MM.1S (cell line): Measurements from ENCODE around the gene WWTR1.

Source experiments
- EZH2 ChIP-seq: fragments of 300-600 bp; sonication (generic); optimal IDR thresholded peaks from 2 replicates; pipeline ENCODE3; 2017; ENCODE audit warnings: low read depth, mild to moderate bottlenecking, antibody characterized with exemption, low read length, mixed read lengths
- EZH2phosphoT487 ChIP-seq: fragments of 300-600 bp; sonication (generic); IDR thresholded peaks from 2 replicates; pipeline ENCODE4 v1.6.1; 2018; ENCODE audit warnings: antibody characterized with exemption, low read length
- TF ChIP-seq, protein P1 (sequence below): fragments of 300-600 bp; sonication (generic); IDR thresholded peaks from 2 replicates; pipeline ENCODE4 v1.5.1; 2016; ENCODE audit warnings: antibody characterized with exemption, low read length, mixed read lengths

DNA sequence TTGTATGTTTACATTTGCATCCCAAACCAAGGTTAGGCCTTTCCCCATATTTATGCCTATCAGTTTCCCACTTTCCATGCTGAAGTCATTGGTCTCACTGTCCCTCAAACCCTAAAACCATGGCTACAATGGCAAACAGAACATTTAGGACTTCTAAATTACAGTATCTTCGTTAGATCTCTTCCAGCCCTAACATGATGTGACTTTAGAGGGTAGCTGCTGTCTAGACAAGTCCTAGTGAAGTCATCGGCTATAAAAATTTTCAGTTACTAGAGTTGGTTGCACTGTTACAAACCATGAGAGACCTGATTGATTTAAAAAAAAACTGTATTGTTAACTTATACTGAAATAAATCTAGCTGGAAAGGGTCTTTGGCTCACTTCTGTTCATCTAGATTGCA lies 128.7 kb downstream of the WWTR1 start:
- TF ChIP-seq, protein P1, sequence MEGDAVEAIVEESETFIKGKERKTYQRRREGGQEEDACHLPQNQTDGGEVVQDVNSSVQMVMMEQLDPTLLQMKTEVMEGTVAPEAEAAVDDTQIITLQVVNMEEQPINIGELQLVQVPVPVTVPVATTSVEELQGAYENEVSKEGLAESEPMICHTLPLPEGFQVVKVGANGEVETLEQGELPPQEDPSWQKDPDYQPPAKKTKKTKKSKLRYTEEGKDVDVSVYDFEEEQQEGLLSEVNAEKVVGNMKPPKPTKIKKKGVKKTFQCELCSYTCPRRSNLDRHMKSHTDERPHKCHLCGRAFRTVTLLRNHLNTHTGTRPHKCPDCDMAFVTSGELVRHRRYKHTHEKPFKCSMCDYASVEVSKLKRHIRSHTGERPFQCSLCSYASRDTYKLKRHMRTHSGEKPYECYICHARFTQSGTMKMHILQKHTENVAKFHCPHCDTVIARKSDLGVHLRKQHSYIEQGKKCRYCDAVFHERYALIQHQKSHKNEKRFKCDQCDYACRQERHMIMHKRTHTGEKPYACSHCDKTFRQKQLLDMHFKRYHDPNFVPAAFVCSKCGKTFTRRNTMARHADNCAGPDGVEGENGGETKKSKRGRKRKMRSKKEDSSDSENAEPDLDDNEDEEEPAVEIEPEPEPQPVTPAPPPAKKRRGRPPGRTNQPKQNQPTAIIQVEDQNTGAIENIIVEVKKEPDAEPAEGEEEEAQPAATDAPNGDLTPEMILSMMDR, result no peak
- TF ChIP-seq EZH2 (no peak), EZH2phosphoT487 (no peak)
